Effector memory CD4-positive, alpha-beta T cell (primary cell): ENCODE measurements around the gene GRID1.

ENCODE experiments used
- DNase-seq, 3 donors: peaks; one replicate each; pipeline ENCODE4 v3.0.0-alpha.2; 2020
- H3K27ac ChIP-seq: 2 replicates; pipeline ENCODE4 v1.7.0; 2013; ENCODE audit warnings: mild to moderate bottlenecking, low read length, moderate library complexity; ENCODE audit not compliant: insufficient read depth, poor library complexity, severe bottlenecking
- H3K27me3 ChIP-seq: replicated peaks from 2 replicates; pipeline ENCODE4 v1.7.0; 2013; ENCODE audit warnings: mild to moderate bottlenecking, low read length; ENCODE audit not compliant: insufficient read depth, control insufficient read depth, poor library complexity, severe bottlenecking
- H3K36me3 ChIP-seq: 2 replicates; pipeline ENCODE4 v1.7.0; 2013; ENCODE audit warnings: mild to moderate bottlenecking, low read length, moderate library complexity; ENCODE audit not compliant: control insufficient read depth, insufficient read depth
- H3K4me1 ChIP-seq: 2 replicates; pipeline ENCODE4 v1.7.0; 2013; ENCODE audit warnings: low read length, mild to moderate bottlenecking; ENCODE audit not compliant: control insufficient read depth, insufficient read depth, poor library complexity, severe bottlenecking
- H3K4me3 ChIP-seq: 2 replicates; pipeline ENCODE4 v1.7.0; 2013; ENCODE audit warnings: low read length, low read depth, mild to moderate bottlenecking; ENCODE audit not compliant: insufficient read depth, poor library complexity, severe bottlenecking
- H3K9me3 ChIP-seq: 2 replicates; pipeline ENCODE4 v1.7.0; 2013; ENCODE audit warnings: mild to moderate bottlenecking, low read length, moderate library complexity; ENCODE audit not compliant: control insufficient read depth

GRID1 gene

DNA sequence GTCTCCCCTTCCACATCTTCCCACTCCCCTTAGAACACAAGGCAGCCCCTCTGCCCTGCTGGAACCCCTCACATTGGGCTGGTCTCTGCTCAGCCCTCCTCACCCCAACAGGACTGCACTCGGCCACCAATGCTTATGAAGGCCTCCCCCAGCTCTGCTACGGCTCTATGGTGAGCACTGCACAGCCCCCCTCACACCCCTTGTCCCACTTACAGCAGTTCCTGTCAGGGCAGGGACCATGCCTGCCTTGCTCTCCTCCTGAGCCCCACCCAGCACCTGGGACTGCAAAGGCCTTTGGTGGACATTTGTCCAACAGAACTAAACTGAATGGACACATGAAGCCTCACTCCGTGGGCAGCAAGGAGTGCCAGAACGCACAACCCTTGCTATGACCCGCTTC lies 171.9 kb downstream of the GRID1 start:
- Histone ChIP-seq H3K4me1 (no peaks in the 10 kb centered on the region), H3K27ac (no peak overlapping the region), H3K4me3 (no peak overlapping the region), H3K27me3 (no peaks in the 10 kb centered on the region), H3K36me3 (no peaks in the 10 kb centered on the region), H3K9me3 (no peaks in the 10 kb centered on the region)
- no peak for DNase-seq

DNA sequence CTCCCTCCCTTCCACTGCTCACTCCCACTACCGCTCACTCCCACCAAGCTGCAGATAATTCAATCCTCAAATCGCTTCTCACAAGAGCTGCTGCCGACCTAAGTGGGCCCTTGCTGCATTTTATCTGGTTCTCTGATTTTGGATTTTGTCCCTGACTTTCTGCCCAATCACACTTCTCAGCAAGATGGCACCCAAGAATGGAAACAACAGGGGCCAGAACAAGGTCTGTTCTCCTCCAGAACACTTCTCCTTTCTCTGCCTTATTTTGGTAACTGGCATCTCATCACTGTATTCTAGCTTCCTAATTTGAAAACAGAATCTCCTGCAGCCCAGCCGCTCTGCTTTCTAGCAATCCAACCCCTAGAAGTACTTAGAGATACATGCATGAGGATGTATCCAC lies 172.8 kb downstream of the GRID1 start:
- Histone ChIP-seq H3K4me3 (no peak overlapping the region), H3K9me3 (no peaks in the 10 kb centered on the region), H3K27me3 (no peaks in the 10 kb centered on the region), H3K36me3 (no peaks in the 10 kb centered on the region), H3K4me1 (no peaks in the 10 kb centered on the region), H3K27ac (no peak overlapping the region)
- DNase-seq = no peak

DNA sequence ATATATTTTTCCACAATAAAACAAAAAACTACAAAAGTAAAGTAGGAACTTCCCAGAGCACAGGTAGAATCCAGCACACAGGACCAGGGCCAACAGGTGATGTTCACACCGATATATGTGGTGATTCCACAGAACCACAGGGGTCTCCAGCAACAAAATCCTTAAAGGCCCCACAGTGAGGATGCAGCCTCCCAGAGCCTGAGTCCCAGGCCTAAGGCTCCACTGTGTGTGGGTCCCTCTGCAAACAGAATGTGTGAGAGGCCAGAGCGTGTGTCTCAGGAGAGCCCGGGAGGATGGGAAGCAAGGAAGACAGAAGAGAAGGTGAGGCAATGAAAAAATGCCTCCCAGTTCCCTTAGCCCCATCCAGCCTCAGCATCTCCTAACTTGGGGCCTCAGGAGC lies 173.9 kb downstream of the GRID1 start:
- Histone ChIP-seq H3K4me3 (no peak overlapping the region), H3K9me3 (no peaks in the 10 kb centered on the region), H3K27ac (no peak overlapping the region), H3K27me3 (no peaks in the 10 kb centered on the region), H3K4me1 (no peaks in the 10 kb centered on the region), H3K36me3 (no peaks in the 10 kb centered on the region)
- DNase-seq = no peak

DNA sequence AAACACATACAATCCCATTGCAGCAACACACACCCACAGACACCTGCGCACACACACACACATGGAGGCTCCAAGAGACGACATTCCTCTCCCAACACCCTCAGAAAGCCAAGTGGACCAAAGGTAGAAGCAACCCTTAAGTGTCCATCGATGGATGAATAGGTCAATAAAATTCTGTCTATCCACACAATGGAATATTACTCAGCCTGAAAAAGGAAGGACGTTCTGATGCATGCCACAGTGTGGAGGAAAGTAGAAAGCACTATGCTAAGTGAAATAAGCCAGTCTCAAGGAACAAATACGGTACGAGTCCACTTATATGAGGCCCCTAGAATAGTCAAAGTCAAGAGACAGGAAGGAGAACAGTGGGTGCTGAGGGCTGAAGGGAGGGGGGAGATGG lies 174.4 kb downstream of the GRID1 start:
- Histone ChIP-seq H3K27ac (no peak overlapping the region), H3K27me3 (no peaks in the 10 kb centered on the region), H3K4me3 (no peak overlapping the region), H3K36me3 (no peaks in the 10 kb centered on the region), H3K4me1 (no peaks in the 10 kb centered on the region), H3K9me3 (no peaks in the 10 kb centered on the region)
- no peak for DNase-seq

DNA sequence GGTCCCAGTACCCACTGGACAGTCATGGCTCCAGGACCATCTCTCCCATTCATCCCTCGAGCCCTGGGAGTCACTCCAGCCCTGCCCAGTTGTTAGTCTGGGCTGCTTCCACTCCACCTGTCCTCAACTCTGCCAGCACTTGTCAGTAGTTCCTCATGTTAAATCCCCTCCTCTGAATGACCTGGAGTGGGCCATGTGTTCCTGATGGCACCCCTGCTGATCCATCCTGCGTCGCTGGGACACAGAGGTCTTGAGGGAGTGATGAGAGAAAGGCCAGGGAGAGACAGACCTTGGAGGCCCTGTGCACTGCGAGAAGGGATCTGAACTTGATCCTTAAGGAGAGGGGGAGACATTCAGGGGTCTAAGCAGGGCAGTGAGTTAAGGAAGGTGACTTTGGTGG lies 174.9 kb downstream of the GRID1 start:
- no peaks in the 10 kb centered on the region for H3K9me3 ChIP-seq
- no peak for DNase-seq
- H3K4me3 ChIP-seq = no peak overlapping the region
- H3K36me3 ChIP-seq = no peaks in the 10 kb centered on the region
- H3K27ac ChIP-seq = no peak overlapping the region
- H3K4me1 ChIP-seq = no peaks in the 10 kb centered on the region
- no peaks in the 10 kb centered on the region for H3K27me3 ChIP-seq

DNA sequence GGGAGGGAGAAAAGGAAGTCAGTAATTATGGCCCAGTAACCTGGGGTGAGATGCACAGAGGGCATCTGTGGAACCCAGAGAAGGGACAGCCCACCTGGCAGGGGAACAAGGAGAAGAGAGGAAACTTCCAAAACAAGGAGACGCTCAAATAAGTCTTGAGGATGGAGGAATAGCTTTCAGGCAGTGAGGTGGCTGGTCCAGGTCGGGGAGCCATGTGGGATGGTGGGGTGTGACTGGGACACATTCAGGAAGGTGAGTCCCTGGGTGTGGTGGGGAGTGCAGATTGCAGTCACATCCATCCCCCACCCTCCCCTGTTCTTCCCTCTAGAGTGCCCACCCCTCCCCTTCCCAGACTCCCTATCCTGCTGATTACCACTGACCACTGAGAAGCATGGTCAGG lies 175.4 kb downstream of the GRID1 start:
- H3K4me3 ChIP-seq = no peak overlapping the region
- no peaks in the 10 kb centered on the region for H3K9me3 ChIP-seq
- DNase-seq = no peak
- H3K36me3 ChIP-seq = no peaks in the 10 kb centered on the region
- no peaks in the 10 kb centered on the region for H3K27me3 ChIP-seq
- no peaks in the 10 kb centered on the region for H3K4me1 ChIP-seq
- H3K27ac ChIP-seq = no peak overlapping the region

DNA sequence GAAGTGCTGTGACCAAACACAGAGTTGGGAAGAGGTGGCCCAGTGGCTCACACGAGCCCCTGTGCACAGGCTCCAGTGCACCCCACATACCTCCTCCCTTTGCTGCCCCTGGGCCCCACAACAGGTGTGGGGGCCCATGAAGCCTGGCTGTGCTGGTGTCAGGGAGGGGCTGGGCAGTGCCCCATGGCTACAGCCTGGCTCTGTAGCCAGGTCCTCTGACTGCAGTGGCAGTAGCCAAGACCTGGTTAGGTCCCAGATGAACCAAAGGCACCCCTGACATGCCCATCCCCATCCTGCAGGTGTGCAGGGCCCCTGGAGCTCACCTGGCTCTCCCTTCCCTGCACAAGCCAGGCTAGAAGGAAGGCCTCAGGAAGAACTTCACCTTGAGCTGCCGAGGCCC lies 176.3 kb downstream of the GRID1 start:
- no peak for DNase-seq
- no peak overlapping the region for H3K27ac ChIP-seq
- H3K9me3 ChIP-seq = no peaks in the 10 kb centered on the region
- no peaks in the 10 kb centered on the region for H3K36me3 ChIP-seq
- no peaks in the 10 kb centered on the region for H3K27me3 ChIP-seq
- no peak overlapping the region for H3K4me3 ChIP-seq
- H3K4me1 ChIP-seq = no peaks in the 10 kb centered on the region

DNA sequence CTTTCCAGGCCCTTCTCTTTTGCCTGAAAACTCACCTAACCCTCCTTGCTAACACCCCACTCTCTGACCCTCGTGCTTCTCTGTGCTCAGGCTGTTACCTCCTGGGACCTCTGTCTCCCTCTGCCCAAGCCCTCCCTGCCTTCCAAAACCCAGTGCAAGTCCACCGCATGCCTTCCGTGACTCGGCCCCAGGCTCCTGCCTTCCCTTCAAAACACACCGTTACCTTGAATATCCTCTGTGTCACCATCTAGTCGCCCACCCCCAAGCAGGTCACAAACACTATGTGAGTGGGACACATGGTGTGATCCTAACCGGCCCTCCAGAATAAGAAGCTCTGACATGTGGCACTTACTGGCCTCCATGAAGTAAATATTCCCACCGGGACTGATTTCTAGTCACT lies 176.7 kb downstream of the GRID1 start:
- no peak for DNase-seq
- Histone ChIP-seq H3K27ac (no peak overlapping the region), H3K4me3 (no peak overlapping the region), H3K27me3 (no peaks in the 10 kb centered on the region), H3K36me3 (no peaks in the 10 kb centered on the region), H3K9me3 (no peaks in the 10 kb centered on the region), H3K4me1 (no peaks in the 10 kb centered on the region)

DNA sequence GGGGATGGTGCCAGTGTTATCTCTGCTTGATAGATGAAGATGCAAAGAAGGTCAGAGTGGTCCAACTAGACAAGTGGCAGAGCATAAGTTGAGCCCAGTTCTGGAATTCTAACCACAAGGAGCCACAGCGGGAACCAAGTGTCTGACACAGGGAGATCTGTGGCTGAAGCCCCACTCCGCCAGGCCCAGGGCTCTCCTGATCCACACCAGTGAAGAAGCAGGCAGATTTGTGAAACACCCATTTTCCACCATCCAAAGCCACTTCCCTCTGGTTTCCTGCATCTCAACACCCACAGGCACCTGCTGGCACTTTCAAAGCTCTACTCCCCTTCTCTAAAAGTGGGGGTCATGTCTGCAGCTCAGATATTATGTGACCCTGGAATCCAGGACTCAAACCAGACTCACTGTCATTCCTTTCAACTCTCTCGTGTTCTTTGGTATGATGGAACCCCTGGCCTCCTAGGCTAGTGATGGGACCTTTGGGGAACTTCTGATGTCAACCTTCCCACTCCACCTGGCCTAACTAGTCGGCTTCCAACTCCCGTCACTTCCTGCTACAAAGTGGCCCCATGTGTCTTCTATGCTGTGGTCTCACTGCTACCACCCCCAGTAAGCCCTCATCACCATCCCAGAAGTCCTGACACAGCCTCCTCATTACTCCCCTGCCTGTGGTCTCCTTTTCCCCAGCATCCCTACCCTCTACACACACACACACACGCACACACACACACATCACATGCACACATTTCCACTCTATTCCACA lies 177.6 kb downstream of the GRID1 start:
- H3K9me3 ChIP-seq = no peaks in the 10 kb centered on the region
- no peaks in the 10 kb centered on the region for H3K4me1 ChIP-seq
- H3K27me3 ChIP-seq = no peaks in the 10 kb centered on the region
- no peak overlapping the region for H3K27ac ChIP-seq
- H3K4me3 ChIP-seq = no peak overlapping the region
- DNase-seq = no peak
- H3K36me3 ChIP-seq = no peaks in the 10 kb centered on the region

DNA sequence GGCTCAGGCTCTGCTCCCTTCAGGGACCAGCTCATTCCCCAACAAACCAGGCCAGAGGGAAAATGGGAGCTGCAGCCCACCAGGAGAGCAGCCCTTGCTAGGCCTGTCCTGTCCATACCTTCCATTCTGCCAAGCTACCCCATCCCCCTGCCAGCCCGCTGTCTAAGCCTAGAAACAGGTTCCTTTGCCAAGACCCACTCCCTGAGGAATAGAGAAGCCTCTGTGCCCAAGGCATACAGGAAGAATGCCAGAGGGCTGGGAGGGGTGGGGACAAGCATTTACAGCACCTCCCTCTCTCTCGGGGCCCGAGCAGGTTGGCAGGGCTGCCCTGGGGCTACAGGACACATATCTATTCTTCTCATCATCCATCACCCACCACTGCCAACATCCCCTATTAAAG lies 178.3 kb downstream of the GRID1 start:
- no peak overlapping the region for H3K27ac ChIP-seq
- H3K36me3 ChIP-seq = no peaks in the 10 kb centered on the region
- no peaks in the 10 kb centered on the region for H3K9me3 ChIP-seq

More for the DNA sequence above, 178.3 kb downstream of the GRID1 start:
- no peak for DNase-seq
- Histone ChIP-seq H3K27me3 (no peaks in the 10 kb centered on the region), H3K4me1 (no peaks in the 10 kb centered on the region), H3K4me3 (no peak overlapping the region)
